Measurements from ENCODE around the gene MDM2. TPM values are rescaled to one million over a fixed set of nuclear protein-coding genes. Genes with fewer than 3 reads are reported as not detected.
A peak's percentile ranks its signal among the peaks of the same experiment; 100 is the strongest.
"Not testable (repeated sequence)": the region's sequence is repeated elsewhere in the genome, so short reads cannot be mapped to it uniquely, and the experiment has no call there.

The MDM2 gene
- total and polyA plus RNA-seq, 2 donors (not counting 1 experiment from before 2014, with no cell fraction given): 6.1 to 78.7 TPM

- intact Hi-C loops (cut with micrococcal nuclease): loop anchor here (1.0 to 10.0 kb wide), 5 partner anchors 14 to 1159 kb away; partner anchors contain the start of genes CPSF6, DYRK2, IL26 and SLC35E3
- Histone ChIP-seq H3K27ac (ENCODE audit: low read length in 2 of 2) (peak overlapping the region; percentile 83 to 95), H3K79me2 (ENCODE audit: control insufficient read depth, insufficient read depth, low read length) (peaks cover 25% of the 10 kb centered on the region), H3K9me3 (ENCODE audit: control extremely low read depth in 1 of 3, control insufficient read depth in 2 of 3, insufficient read depth in 1 of 3, low read length in 2 of 3) (no peaks in the 10 kb centered on the region), H3K4me3 (ENCODE audit: control extremely low read depth in 1 of 5, extremely low read depth in 1 of 5, insufficient read depth in 1 of 5, low read depth in 2 of 5, low read length in 4 of 5) (peak overlapping the region in 3 of 5 experiments; percentile 65 to 91 (median 74)), H3K27me3 (replicated peaks in 1 of 4; ENCODE audit: control extremely low read depth in 1 of 4, control insufficient read depth in 3 of 4, insufficient read depth in 4 of 4, low read length in 3 of 4) (no peaks in the 10 kb centered on the region), H3K4me2 (replicated peaks; ENCODE audit: low read depth, low read length, poor library complexity, severe bottlenecking) (peak overlapping the region; percentile 85), H3K4me1 (ENCODE audit: control insufficient read depth in 2 of 2, insufficient read depth in 2 of 2, low read length in 2 of 2) (peaks cover 11% of the 10 kb centered on the region in 2 donors), H3K9ac (ENCODE audit: low read length) (peak overlapping the region; percentile 90), H4K20me1 (ENCODE audit: control insufficient read depth, insufficient read depth, low read length, poor library complexity, severe bottlenecking) (no peaks in the 10 kb centered on the region), H3K36me3 (replicated peaks in 1 of 2; ENCODE audit: control extremely low read depth in 1 of 2, control insufficient read depth in 1 of 2, extremely low read depth in 1 of 2, insufficient read depth in 2 of 2, low read length in 1 of 2) (peaks cover 0 to 3% of the 10 kb centered on the region in 2 experiments), H2AFZ (ENCODE audit: insufficient read depth, low read depth, low read length, poor library complexity, severe bottlenecking) (peak overlapping the region; percentile 92)
- Mint-ChIP-seq H3K4me3 (peak overlapping the region; percentile 97), H3K4me1 (peaks cover 17% of the 10 kb centered on the region), H3K27me3 (no peaks in the 10 kb centered on the region), H3K9me3 (ENCODE audit: insufficient read depth) (no peaks in the 10 kb centered on the region), H3K27ac (peak overlapping the region; percentile 99)
- no peak for DNase-seq
- ATAC-seq (ENCODE audit: low read depth): no peak
- WGBS (ENCODE audit: insufficient coverage): 98% methylated on average over 10 of the region's 18 CpGs
- ChIA-PET POLR2A (interaction anchor here (2.0 to 2.6 kb wide), 2 partner anchors 61 to 196 kb away, joined by 13 to 29 read pairs; partner anchors contain the start of genes RAP1B and SLC35E3), CTCF (interaction anchor here (1.0 to 1.9 kb wide), 3 partner anchors 11 to 583 kb away, joined by 4 to 19 read pairs (median 6); partner anchors contain the start of gene SLC35E3)
- TF ChIP-seq EZH2 (IDR thresholded peaks at IDR 0.05; ENCODE audit: borderline replicate concordance, insufficient read depth, low read depth, low read length, poor library complexity, severe bottlenecking) (no peak), CTCF (IDR thresholded peaks at IDR 0.05) (no peak)
These were observed 1.3 kb upstream of the MDM2 start for GRCh38 chr12:68806488-68807237.

GRCh38 chr12:68807274-68807575, 752 bp upstream of the MDM2 start:
- not testable (repeated sequence) for ATAC-seq (ENCODE audit: low read depth); H4K20me1 ChIP-seq (ENCODE audit: control insufficient read depth, insufficient read depth, low read length, poor library complexity, severe bottlenecking); H3K27me3 Mint-ChIP-seq; DNase-seq; H3K36me3 ChIP-seq (replicated peaks in 1 of 2; ENCODE audit: control extremely low read depth in 1 of 2, control insufficient read depth in 1 of 2, extremely low read depth in 1 of 2, insufficient read depth in 2 of 2, low read length in 1 of 2); H3K9me3 ChIP-seq (ENCODE audit: control extremely low read depth in 1 of 3, control insufficient read depth in 2 of 3, insufficient read depth in 1 of 3, low read length in 2 of 3); H3K27me3 ChIP-seq (replicated peaks in 1 of 4; ENCODE audit: control extremely low read depth in 1 of 4, control insufficient read depth in 3 of 4, insufficient read depth in 4 of 4, low read length in 3 of 4); H3K9me3 Mint-ChIP-seq (ENCODE audit: insufficient read depth)
- ChIA-PET POLR2A (interaction anchor here (1.2 to 2.6 kb wide), 5 partner anchors 13 to 1538 kb away, joined by 3 to 29 read pairs (median 8); partner anchors contain the start of genes CAND1, RAP1B and SLC35E3), CTCF (interaction anchor here (1.0 to 2.1 kb wide), 9 partner anchors 7 to 584 kb away, joined by 3 to 19 read pairs (median 5); partner anchors contain the start of gene SLC35E3)
- peak overlapping the region; percentile 99 for H3K27ac Mint-ChIP-seq
- Histone ChIP-seq H3K79me2 (ENCODE audit: control insufficient read depth, insufficient read depth, low read length) (peaks cover 25% of the 10 kb centered on the region), H3K4me3 (ENCODE audit: control extremely low read depth in 1 of 5, extremely low read depth in 1 of 5, insufficient read depth in 1 of 5, low read depth in 2 of 5, low read length in 4 of 5) (peak overlapping the region; percentile 65 to 95 (median 84)), H2AFZ (ENCODE audit: insufficient read depth, low read depth, low read length, poor library complexity, severe bottlenecking) (peak overlapping the region; percentile 92), H3K4me2 (replicated peaks; ENCODE audit: low read depth, low read length, poor library complexity, severe bottlenecking) (peak overlapping the region; percentile 85), H3K9ac (ENCODE audit: low read length) (peak overlapping the region; percentile 90), H3K27ac (ENCODE audit: low read length in 2 of 2) (peak overlapping the region; percentile 83 to 95), H3K4me1 (ENCODE audit: control insufficient read depth in 2 of 2, insufficient read depth in 2 of 2, low read length in 2 of 2) (peaks cover 11% of the 10 kb centered on the region in 2 donors)
- 27% methylated on average over 10 of the region's 10 CpGs for WGBS (ENCODE audit: insufficient coverage)
- H3K4me3 Mint-ChIP-seq: peak overlapping the region; percentile 97
- H3K4me1 Mint-ChIP-seq: peaks cover 16% of the 10 kb centered on the region
- intact Hi-C loops (cut with micrococcal nuclease): loop anchor here (1.0 to 10.0 kb wide), 5 partner anchors 14 to 1160 kb away; partner anchors contain the start of genes CPSF6, DYRK2, IL26 and SLC35E3
